Hepatocyte (in vitro differentiated cells): ENCODE measurements around the gene SCIMP. TPM values are rescaled to one million over a fixed set of nuclear protein-coding genes. Genes with fewer than 3 reads are reported as not detected.

ENCODE experiments used
- DNase-seq: peaks from one replicate; pipeline ENCODE4 v3.0.0-alpha.2; 2016; ENCODE audit warnings: low spot score
- H2AFZ ChIP-seq: fragments of 200-600 bp; sonication (generic); 2 replicates; pipeline ENCODE4 v1.6.0; 2016; ENCODE audit warnings: antibody characterized with exemption, mild to moderate bottlenecking
- H3K27ac ChIP-seq: fragments of 200-600 bp; sonication (generic); 2 replicates; pipeline ENCODE4 v1.5.1; 2016; ENCODE audit warnings: mild to moderate bottlenecking
- H3K27me3 ChIP-seq: fragments of 200-600 bp; sonication (generic); 2 replicates; pipeline ENCODE4 v1.6.1; 2016
- H3K36me3 ChIP-seq: fragments of 200-600 bp; sonication (generic); replicated peaks from 2 replicates; pipeline ENCODE4 v1.5.1; 2016; ENCODE audit warnings: low read depth; ENCODE audit not compliant: insufficient read depth
- H3K4me1 ChIP-seq: fragments of 200-600 bp; sonication (generic); 2 replicates; pipeline ENCODE4 v1.5.1; 2016; ENCODE audit warnings: mild to moderate bottlenecking, moderate library complexity; ENCODE audit not compliant: insufficient read depth
- H3K4me2 ChIP-seq: fragments of 200-600 bp; sonication (generic); 2 replicates; pipeline ENCODE4 v1.6.0; 2016
- H3K4me3 ChIP-seq: fragments of 200-600 bp; sonication (generic); 2 replicates; pipeline ENCODE4 v1.5.1; 2016; ENCODE audit warnings: mild to moderate bottlenecking
- H3K79me2 ChIP-seq: fragments of 200-600 bp; sonication (generic); 2 replicates; pipeline ENCODE4 v1.6.0; 2017; ENCODE audit warnings: mild to moderate bottlenecking
- H3K9me2 ChIP-seq: fragments of 200-600 bp; sonication (generic); replicated peaks from 2 replicates; pipeline ENCODE4 v1.6.0; 2017; ENCODE audit warnings: mild to moderate bottlenecking; ENCODE audit not compliant: insufficient read depth
- H3K9me3 ChIP-seq: fragments of 200-600 bp; sonication (generic); 2 replicates; pipeline ENCODE4 v1.5.1; 2016; ENCODE audit warnings: low read depth, mild to moderate bottlenecking
- H4K20me1 ChIP-seq: fragments of 200-600 bp; sonication (generic); 2 replicates; pipeline ENCODE4 v1.6.0; 2016; ENCODE audit warnings: mild to moderate bottlenecking; ENCODE audit not compliant: insufficient read depth, poor library complexity, severe bottlenecking
- EZH2 ChIP-seq: fragments of 200-600 bp; sonication (generic); IDR thresholded peaks from 2 replicates; pipeline ENCODE4 v1.6.1; 2016; ENCODE audit warnings: antibody characterized with exemption, mild to moderate bottlenecking, borderline replicate concordance
- EZH2phosphoT487 ChIP-seq: fragments of 200-600 bp; sonication (generic); IDR thresholded peaks from one replicate; pipeline ENCODE4 v1.6.1; 2018; ENCODE audit warnings: antibody characterized with exemption, mild to moderate bottlenecking, low read depth, moderate library complexity; ENCODE audit not compliant: unreplicated experiment, severe bottlenecking
- WGBS: methylation state at CpG from one replicate; pipeline ENCODE4 v1.1.6; 2016; ENCODE audit warnings: low lambda C conversion rate; ENCODE audit errors: missing lambda C conversion rate; 5-methylcytosine and 5-hydroxymethylcytosine counted together
- polyA plus RNA-seq: library from polyadenylated mRNA; unstranded; fragments of >200 nt; fragmentation: Nextera tagmentation; extraction: Ambion mirVana; gene quantifications from 2 replicates; pipeline ENCODE4 v1.2.1, GENCODE V29; 2016
- total RNA-seq: library from RNA; depleted of rRNA; stranded (reverse); fragments of >200 nt; gene quantifications from 2 replicates; pipeline ENCODE4 v1.2.3, GENCODE V29; 2014
- TF ChIP-seq, protein P1 (sequence below): fragments of 200-600 bp; sonication (generic); IDR thresholded peaks from 2 replicates; pipeline ENCODE4 v1.5.1; 2016; ENCODE audit warnings: antibody characterized with exemption, mild to moderate bottlenecking; ENCODE audit not compliant: poor library complexity

The SCIMP gene
- total and polyA plus RNA-seq, 2 experiments from 2014 or later, result 0.03 to 0.57 TPM

DNA sequence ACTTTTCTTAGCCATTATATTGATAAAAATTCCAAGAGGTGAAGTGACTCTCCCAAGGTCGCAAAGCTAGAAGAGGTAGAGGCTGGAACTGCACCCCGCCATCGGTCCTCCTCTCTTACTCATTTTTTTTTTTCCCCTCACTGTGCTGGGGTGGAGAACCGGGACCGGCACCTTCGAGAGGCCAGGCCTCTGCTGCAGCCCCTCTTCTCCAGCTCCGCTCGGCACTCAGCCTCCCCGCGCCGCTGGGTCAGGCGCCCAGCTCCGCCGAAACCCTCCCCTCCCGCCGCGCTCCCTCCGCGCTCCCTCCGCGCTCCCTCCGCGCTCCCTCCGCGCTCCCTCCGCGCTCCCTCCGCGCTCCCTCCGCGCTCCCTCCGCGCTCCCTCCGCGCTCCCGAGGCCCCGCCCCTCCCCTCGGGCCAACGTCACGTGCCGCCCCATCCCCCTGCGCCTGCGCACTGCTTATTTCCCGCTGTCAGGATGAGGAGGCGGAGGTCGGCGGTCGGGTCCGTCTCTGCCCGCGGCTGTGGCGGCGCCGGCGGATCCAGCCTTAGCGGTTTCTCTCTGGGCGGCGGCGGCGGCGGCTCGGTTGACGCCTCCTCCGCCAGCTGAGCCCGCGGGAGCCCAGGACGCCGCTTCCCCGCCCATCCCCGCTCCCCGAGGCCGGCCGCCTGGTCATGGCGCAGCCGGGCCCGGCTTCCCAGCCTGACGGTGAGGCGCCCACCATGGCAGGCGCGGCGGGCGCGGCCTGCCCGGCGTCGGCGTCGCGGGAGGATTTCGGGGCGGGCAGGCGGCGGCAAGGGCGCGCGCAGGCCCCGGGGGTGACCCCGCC, 47.4 kb upstream of the SCIMP start, which contains the start of gene RABEP1:
Gene RABEP1, plus strand, starts transcription at position 471 of the 828 bp plus-strand sequence. Its CDS starts 203 bp downstream, at position 674.
- Histone ChIP-seq H3K9me2 (no peaks in the 10 kb centered on the region), H4K20me1 (peaks cover 33% of the 10 kb centered on the region), H3K4me1 (peaks cover 15% of the 10 kb centered on the region), H2AFZ (peak within 1 kb of the TSS; percentile 93), H3K27me3 (no peaks in the 10 kb centered on the region), H3K4me2 (peak within 1 kb of the TSS; percentile 98), H3K79me2 (peaks cover 44% of the 10 kb centered on the region), H3K27ac (peak within 1 kb of the TSS; percentile 98), H3K9me3 (no peaks in the 10 kb centered on the region), H3K4me3 (peak within 1 kb of the TSS; percentile 96), H3K36me3 (no peaks in the 10 kb centered on the region)
- DNase-seq, result peak; percentile 95
- 1% methylated on average over 30 of the region's 98 CpGs for WGBS
- no peak for TF ChIP-seq EZH2
- no peak for TF ChIP-seq EZH2phosphoT487
- TF ChIP-seq, protein P1, sequence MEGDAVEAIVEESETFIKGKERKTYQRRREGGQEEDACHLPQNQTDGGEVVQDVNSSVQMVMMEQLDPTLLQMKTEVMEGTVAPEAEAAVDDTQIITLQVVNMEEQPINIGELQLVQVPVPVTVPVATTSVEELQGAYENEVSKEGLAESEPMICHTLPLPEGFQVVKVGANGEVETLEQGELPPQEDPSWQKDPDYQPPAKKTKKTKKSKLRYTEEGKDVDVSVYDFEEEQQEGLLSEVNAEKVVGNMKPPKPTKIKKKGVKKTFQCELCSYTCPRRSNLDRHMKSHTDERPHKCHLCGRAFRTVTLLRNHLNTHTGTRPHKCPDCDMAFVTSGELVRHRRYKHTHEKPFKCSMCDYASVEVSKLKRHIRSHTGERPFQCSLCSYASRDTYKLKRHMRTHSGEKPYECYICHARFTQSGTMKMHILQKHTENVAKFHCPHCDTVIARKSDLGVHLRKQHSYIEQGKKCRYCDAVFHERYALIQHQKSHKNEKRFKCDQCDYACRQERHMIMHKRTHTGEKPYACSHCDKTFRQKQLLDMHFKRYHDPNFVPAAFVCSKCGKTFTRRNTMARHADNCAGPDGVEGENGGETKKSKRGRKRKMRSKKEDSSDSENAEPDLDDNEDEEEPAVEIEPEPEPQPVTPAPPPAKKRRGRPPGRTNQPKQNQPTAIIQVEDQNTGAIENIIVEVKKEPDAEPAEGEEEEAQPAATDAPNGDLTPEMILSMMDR, result no peak

DNA sequence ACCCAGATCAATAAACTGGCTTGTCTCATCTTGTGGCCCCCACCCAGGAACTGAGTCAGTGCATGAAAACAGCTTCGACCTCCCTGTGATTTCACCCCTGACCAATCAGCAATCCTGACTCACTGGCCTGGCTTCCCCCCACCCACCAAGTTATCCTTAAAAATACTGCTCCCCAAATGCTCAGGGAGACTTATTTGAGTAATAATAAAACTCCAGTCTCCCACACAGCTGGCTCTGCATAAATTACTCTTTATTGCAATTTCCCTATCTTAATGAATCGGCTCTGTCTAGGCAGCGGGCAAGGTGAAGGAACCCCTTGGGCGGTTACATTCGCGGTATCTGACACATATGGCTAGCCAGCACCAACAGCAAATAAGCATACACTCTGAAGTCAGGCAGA, 37.7 kb upstream of the SCIMP start:
- Histone ChIP-seq H4K20me1 (no peaks in the 10 kb centered on the region), H3K4me1 (no peaks in the 10 kb centered on the region), H3K36me3 (no peaks in the 10 kb centered on the region), H3K4me2 (no peak overlapping the region), H3K9me3 (no peaks in the 10 kb centered on the region), H3K79me2 (no peaks in the 10 kb centered on the region), H3K27me3 (no peaks in the 10 kb centered on the region), H2AFZ (no peak overlapping the region), H3K4me3 (no peak overlapping the region), H3K9me2 (no peaks in the 10 kb centered on the region), H3K27ac (no peak overlapping the region)
- DNase-seq, result no peak
- TF ChIP-seq, protein P1, result no peak
- no peak for TF ChIP-seq EZH2phosphoT487
- no peak for TF ChIP-seq EZH2
- WGBS, result 84% methylated on average over 6 of the region's 6 CpGs

DNA sequence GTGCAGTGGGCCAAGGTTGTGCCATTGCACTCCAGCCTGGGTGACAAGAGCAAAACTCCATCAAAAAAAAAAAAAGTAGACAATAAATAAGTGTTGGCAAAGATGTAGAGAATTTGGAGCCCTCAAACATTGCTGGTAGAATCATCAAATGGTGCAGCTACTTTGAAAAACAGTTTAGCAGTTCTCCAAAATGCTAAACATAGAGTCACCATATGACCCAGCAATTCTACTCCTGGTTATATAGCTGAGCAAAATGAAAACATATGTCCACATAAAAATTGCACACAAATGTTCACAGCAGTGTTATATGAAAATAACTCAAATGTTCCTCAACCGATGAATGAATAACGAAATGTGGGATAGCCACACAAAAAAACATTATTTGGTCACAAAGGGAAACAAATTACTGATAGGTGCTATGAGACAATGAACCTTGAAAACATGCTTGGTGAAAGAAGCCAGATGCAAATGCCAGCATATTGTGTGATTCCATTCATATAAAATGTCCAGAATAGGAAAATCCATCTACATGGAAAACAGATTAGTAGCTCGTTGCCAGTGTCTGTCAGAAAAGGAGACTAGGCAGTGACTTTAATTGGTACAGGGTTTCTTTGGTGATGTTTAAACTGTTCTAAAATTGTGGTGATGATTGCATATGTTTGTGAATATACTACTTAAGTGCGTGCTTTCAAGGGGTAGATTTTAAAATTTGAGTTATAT, 34.7 kb upstream of the SCIMP start:
- TF ChIP-seq EZH2phosphoT487 (no peak), EZH2 (no peak)
- TF ChIP-seq, protein P1, result no peak
- Histone ChIP-seq H2AFZ (no peak overlapping the region), H3K9me2 (no peaks in the 10 kb centered on the region), H3K9me3 (no peaks in the 10 kb centered on the region), H3K27me3 (no peaks in the 10 kb centered on the region), H3K79me2 (no peaks in the 10 kb centered on the region), H3K4me2 (no peak overlapping the region), H4K20me1 (no peaks in the 10 kb centered on the region), H3K4me1 (no peaks in the 10 kb centered on the region), H3K4me3 (no peak overlapping the region), H3K27ac (no peak overlapping the region), H3K36me3 (no peaks in the 10 kb centered on the region)
- WGBS, result 83% methylated on average over 4 of the region's 4 CpGs
- no peak for DNase-seq
